Measurements from ENCODE around the gene SLC39A9. TPM values are rescaled to one million over a fixed set of nuclear protein-coding genes. Genes with fewer than 3 reads are reported as not detected.

The SLC39A9 gene
- total RNA-seq, 1 experiment from 2014 or later = 44.1 TPM

- TF ChIP-seq, protein P1, sequence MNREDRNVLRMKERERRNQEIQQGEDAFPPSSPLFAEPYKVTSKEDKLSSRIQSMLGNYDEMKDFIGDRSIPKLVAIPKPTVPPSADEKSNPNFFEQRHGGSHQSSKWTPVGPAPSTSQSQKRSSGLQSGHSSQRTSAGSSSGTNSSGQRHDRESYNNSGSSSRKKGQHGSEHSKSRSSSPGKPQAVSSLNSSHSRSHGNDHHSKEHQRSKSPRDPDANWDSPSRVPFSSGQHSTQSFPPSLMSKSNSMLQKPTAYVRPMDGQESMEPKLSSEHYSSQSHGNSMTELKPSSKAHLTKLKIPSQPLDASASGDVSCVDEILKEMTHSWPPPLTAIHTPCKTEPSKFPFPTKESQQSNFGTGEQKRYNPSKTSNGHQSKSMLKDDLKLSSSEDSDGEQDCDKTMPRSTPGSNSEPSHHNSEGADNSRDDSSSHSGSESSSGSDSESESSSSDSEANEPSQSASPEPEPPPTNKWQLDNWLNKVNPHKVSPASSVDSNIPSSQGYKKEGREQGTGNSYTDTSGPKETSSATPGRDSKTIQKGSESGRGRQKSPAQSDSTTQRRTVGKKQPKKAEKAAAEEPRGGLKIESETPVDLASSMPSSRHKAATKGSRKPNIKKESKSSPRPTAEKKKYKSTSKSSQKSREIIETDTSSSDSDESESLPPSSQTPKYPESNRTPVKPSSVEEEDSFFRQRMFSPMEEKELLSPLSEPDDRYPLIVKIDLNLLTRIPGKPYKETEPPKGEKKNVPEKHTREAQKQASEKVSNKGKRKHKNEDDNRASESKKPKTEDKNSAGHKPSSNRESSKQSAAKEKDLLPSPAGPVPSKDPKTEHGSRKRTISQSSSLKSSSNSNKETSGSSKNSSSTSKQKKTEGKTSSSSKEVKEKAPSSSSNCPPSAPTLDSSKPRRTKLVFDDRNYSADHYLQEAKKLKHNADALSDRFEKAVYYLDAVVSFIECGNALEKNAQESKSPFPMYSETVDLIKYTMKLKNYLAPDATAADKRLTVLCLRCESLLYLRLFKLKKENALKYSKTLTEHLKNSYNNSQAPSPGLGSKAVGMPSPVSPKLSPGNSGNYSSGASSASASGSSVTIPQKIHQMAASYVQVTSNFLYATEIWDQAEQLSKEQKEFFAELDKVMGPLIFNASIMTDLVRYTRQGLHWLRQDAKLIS (CRISPR knock-in tag; IDR thresholded peaks at IDR 0.05; ENCODE audit: borderline replicate concordance) = no peak
- TF ChIP-seq FOXP4 (CRISPR knock-in tag; IDR thresholded peaks at IDR 0.05) = no peak
- TF ChIP-seq, protein P2, sequence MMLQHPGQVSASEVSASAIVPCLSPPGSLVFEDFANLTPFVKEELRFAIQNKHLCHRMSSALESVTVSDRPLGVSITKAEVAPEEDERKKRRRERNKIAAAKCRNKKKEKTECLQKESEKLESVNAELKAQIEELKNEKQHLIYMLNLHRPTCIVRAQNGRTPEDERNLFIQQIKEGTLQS (CRISPR knock-in tag; conservative IDR thresholded peaks at IDR 0.05) = no peak
- no peak for TF ChIP-seq ZBTB43 (CRISPR knock-in tag; IDR thresholded peaks at IDR 0.05)
- no peak for TF ChIP-seq ZBTB21 (CRISPR knock-in tag; IDR thresholded peaks at IDR 0.05; ENCODE audit: borderline replicate concordance)
- TF ChIP-seq ZNF219 (CRISPR knock-in tag; IDR thresholded peaks at IDR 0.05; ENCODE audit: borderline replicate concordance) = no peak
- no peak for TF ChIP-seq GABPB1 (CRISPR knock-in tag; IDR thresholded peaks at IDR 0.05)
- TF ChIP-seq RORB (CRISPR knock-in tag; IDR thresholded peaks at IDR 0.05) = no peak
- no peak for TF ChIP-seq NFE2L1 (CRISPR knock-in tag; IDR thresholded peaks at IDR 0.05)
- no peak for TF ChIP-seq ETV6 (CRISPR knock-in tag; IDR thresholded peaks at IDR 0.05)
- no peak for TF ChIP-seq AR (CRISPR knock-in tag; IDR thresholded peaks at IDR 0.05)
These were observed 83.5 kb downstream of the SLC39A9 start (continued) for GRCh38 chr14:69481815-69482568.

GRCh38 chr14:69483765-69484443 lies 85.4 kb downstream of the SLC39A9 start:
- H3K4me3 Mint-ChIP-seq = peak overlapping the region; percentile 74
- H3K9me3 Mint-ChIP-seq = peaks cover 3% of the 10 kb centered on the region; the same call in 1 of the 2 replicates
- peaks cover 56% of the 10 kb centered on the region for H3K27me3 Mint-ChIP-seq (ENCODE audit: low read depth)
- POLR2A ChIA-PET = interaction anchor here (0.6 kb wide), 1 partner anchor 692 kb away, joined by 4 read pairs; no protein-coding TSS in a partner anchor
- no peaks in the 10 kb centered on the region for H3K36me3 Mint-ChIP-seq
- peaks cover 17% of the 10 kb centered on the region for H3K4me1 Mint-ChIP-seq
- ATAC-seq = peak; percentile 61
- CTCF ChIA-PET = interaction anchor here (1.0 to 2.1 kb wide), 12 partner anchors 9 to 223 kb away, joined by 4 to 27 read pairs (median 6); partner anchors contain the start of gene CCDC177
- no peak overlapping the region for H3K27ac Mint-ChIP-seq
- DNase-seq (ENCODE audit: low spot score) = peak; percentile 64
- TF ChIP-seq NR3C1 (CRISPR knock-in tag; conservative IDR thresholded peaks at IDR 0.05; ENCODE audit: low read depth) = no peak
- no peak for TF ChIP-seq ELF4 (CRISPR knock-in tag; IDR thresholded peaks at IDR 0.05; ENCODE audit: low read depth)
- TF ChIP-seq, protein P3, sequence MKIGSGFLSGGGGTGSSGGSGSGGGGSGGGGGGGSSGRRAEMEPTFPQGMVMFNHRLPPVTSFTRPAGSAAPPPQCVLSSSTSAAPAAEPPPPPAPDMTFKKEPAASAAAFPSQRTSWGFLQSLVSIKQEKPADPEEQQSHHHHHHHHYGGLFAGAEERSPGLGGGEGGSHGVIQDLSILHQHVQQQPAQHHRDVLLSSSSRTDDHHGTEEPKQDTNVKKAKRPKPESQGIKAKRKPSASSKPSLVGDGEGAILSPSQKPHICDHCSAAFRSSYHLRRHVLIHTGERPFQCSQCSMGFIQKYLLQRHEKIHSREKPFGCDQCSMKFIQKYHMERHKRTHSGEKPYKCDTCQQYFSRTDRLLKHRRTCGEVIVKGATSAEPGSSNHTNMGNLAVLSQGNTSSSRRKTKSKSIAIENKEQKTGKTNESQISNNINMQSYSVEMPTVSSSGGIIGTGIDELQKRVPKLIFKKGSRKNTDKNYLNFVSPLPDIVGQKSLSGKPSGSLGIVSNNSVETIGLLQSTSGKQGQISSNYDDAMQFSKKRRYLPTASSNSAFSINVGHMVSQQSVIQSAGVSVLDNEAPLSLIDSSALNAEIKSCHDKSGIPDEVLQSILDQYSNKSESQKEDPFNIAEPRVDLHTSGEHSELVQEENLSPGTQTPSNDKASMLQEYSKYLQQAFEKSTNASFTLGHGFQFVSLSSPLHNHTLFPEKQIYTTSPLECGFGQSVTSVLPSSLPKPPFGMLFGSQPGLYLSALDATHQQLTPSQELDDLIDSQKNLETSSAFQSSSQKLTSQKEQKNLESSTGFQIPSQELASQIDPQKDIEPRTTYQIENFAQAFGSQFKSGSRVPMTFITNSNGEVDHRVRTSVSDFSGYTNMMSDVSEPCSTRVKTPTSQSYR (CRISPR knock-in tag; IDR thresholded peaks at IDR 0.05) = 0 out of 2 replicates have a peak, but pooled peaks have one; percentile 58
- TF ChIP-seq, protein P4, sequence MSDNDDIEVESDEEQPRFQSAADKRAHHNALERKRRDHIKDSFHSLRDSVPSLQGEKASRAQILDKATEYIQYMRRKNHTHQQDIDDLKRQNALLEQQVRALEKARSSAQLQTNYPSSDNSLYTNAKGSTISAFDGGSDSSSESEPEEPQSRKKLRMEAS (CRISPR knock-in tag; IDR thresholded peaks at IDR 0.05) = no peak
- peak; percentile 20; the same call in 1 of the 2 replicates for TF ChIP-seq ZNF423 (CRISPR knock-in tag; IDR thresholded peaks at IDR 0.05)
- TF ChIP-seq, protein P5, sequence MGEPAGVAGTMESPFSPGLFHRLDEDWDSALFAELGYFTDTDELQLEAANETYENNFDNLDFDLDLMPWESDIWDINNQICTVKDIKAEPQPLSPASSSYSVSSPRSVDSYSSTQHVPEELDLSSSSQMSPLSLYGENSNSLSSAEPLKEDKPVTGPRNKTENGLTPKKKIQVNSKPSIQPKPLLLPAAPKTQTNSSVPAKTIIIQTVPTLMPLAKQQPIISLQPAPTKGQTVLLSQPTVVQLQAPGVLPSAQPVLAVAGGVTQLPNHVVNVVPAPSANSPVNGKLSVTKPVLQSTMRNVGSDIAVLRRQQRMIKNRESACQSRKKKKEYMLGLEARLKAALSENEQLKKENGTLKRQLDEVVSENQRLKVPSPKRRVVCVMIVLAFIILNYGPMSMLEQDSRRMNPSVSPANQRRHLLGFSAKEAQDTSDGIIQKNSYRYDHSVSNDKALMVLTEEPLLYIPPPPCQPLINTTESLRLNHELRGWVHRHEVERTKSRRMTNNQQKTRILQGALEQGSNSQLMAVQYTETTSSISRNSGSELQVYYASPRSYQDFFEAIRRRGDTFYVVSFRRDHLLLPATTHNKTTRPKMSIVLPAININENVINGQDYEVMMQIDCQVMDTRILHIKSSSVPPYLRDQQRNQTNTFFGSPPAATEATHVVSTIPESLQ (CRISPR knock-in tag; IDR thresholded peaks at IDR 0.05) = no peak
- no peak for TF ChIP-seq TEAD4 (CRISPR knock-in tag; IDR thresholded peaks at IDR 0.05)
- TF ChIP-seq ETV6 (CRISPR knock-in tag; IDR thresholded peaks at IDR 0.05) = peak; percentile 68; the same call in 1 of the 2 replicates
